NCI-H2107 treated with DMSO at 0.1 percent for 48 hours (cell line): ENCODE measurements around the gene RAB11A.

Experiments
- DNase-seq: peaks from one replicate; lab custom pipeline; 2025; ENCODE audit not compliant: unreplicated experiment; lab: John Stamatoyannopoulos, UW

The RAB11A gene

GRCh38 chr15:65916041-65916663 lies 46.9 kb downstream of the RAB11A start:
- DNase-seq, result no peak

- peak; percentile 12 for DNase-seq
Measured at GRCh38 chr15:65916664-65917406, 47.5 kb downstream of the RAB11A start.

DNA sequence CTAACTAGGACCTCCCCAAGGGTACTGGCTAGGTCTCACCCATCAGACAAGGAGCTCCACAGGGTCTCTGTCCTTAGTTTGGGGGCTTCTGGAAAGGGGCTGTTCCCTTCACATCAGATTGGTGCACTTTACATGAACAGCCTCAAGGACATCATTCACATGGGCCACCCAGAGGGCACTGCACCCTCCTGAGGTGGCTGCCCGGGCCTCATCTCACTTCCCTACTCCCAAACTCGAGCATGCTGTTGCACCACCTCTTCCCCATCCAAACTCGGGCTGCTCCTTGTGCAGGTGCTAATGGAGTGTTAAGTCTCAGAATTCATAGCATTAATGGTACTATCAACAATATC lies 48.1 kb downstream of the RAB11A start:
- DNase-seq, result no peak

GRCh38 chr15:65917936-65918335 lies 48.6 kb downstream of the RAB11A start:
- DNase-seq, result no peak

DNA sequence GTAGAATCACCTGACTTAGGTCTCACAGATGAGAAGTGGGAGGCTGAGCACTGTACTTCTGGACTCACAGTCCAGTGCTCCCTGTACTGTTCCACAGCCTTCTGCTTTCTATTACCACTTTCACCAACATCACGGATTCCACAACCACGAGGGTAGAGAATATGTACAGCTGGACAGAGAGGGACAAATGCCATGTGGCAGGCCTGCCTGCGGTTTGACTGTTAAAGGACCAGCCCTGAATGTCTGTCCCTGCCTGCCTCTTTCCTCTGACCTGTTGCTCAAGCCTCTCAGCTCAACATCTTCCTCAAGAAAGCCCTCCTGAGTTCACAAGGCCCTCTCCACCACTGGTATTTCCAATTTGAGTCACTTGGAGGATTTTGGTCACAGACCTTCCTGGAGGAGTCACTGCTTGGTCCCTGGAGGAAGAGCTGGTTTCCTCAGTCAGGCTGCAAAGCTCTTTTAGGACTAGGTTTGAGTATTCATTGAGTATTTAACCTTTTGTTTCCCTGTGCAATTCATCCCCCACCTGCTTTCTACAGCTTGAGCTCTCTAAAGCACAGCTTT lies 49.1 kb downstream of the RAB11A start:
- DNase-seq, result no peak

- DNase-seq, result no peak
Measured at GRCh38 chr15:65918945-65919344, 49.7 kb downstream of the RAB11A start.

DNA sequence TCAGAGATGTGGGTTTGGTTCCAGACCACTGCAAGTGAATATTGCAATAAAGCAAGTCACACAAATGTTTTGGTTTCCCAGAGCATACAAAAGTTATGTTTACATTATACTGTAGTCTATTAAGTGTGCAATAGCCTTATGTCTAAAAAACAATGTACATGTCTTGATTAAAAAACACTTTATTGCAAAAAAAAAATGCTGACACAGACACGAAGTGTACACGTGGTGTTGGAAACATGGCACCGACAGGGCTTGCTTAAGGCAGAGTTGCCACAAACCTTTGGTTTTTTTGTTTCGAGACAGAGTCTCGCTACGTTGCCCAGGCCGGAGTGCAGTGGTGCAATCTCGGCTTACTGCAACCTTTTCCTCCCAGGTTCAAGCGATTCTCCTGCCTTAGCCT lies 50.1 kb downstream of the RAB11A start:
- no peak for DNase-seq

DNA sequence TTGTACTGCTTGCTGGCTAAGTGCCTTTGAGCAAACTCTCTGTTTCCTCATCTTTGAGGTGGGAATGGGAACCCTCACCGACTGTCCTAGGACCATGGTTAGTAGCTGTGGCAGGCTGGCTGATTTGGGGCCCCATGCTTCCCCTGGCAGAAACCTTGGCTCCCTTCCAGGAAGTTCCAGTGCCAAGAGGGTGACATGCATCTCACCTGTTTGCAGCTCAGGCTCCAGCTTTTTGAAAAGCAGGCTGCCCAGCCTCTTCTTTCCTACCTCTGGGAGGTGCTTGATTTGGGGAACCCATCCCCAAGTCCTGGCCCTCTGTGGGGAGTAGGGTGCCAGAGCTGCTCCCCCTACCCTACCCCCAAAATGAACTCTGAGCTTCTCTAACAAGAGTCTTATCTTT lies 50.8 kb downstream of the RAB11A start:
- DNase-seq, result no peak

GRCh38 chr15:65920825-65921309 lies 51.6 kb downstream of the RAB11A start:
- no peak for DNase-seq

GRCh38 chr15:65921780-65922179 lies 52.5 kb downstream of the RAB11A start:
- DNase-seq, result no peak

- DNase-seq, result no peak
Measured at GRCh38 chr15:65922621-65923020, 53.3 kb downstream of the RAB11A start.

DNA sequence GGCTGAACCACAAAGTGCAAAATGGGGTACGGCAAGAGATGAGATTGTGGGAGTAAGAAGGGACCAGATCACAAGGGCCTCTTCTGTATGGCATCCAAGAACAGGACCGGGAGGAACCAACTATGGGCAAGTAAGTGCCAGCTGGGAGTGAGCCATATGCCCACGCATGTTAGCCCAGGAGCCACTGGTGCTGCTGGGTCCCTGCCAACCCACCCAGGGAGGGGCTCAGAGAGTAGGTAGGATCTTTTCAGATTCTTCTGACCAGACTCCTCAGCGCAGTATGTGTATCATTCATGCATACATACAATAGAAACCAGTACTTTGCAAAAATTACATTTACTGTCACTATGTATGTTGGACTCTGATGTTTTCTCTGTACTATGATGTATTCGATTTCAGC lies 54.0 kb downstream of the RAB11A start:
- no peak for DNase-seq

DNA sequence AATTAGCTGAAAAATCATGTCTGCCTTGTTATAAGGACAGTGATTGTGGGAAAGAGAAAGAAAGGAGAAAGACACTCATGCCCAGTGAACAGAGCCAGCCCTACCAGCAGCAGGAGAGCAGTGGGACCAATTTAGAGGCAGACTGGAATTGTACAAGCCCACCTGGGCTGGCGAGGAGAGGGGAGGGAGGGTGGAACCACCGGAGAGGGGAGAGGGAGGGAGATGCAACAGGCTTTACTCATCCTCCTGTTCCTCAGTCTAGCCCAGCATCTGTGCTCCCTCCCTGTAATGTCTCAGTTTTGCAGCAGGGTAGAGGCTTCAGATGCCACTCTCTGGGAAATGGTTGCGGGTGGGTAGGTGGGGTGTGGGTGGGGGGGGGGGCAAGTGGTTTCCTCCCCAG lies 54.7 kb downstream of the RAB11A start:
- DNase-seq, result no peak

DNA sequence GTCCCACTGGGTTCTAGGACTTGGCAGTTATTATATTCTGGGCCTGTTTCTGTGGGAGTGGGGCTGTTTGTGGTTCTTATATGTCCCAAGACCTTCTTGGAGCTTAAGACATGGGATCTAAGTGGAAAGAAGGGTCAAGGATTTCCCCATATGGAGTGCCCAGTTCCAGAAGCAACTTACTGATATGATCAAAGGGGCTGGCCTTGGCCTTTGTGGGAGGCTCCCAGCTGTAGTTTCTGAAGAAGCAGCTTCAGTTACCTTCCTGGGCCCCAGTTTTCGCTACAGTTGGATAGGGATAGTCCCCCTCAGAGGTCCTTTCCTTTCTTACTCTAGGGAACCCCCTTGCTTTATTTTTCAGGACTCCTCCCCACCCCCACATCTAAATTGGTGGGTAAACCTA lies 56.0 kb downstream of the RAB11A start:
- DNase-seq, result no peak

- no peak for DNase-seq
Measured at GRCh38 chr15:65926459-65926858, 57.2 kb downstream of the RAB11A start.

DNA sequence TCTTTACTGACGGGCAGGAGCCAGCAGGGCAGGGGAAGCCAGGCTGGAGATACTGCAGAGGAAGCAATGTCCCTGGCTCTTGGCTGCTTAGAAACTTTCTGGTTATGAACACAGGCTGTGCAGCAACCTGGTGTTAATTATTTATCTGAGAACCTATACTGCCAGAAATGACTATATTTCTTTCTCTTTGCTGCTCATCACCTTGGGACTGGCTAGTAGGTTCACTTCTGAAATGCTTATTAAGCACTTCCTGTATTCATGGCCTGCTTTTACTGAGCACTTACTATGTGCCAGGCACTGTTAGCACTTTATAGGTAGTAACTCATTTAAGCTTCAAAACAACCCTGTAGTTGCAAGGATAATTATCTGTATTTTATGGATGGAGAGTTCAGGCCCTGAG lies 57.6 kb downstream of the RAB11A start:
- no peak for DNase-seq

DNA sequence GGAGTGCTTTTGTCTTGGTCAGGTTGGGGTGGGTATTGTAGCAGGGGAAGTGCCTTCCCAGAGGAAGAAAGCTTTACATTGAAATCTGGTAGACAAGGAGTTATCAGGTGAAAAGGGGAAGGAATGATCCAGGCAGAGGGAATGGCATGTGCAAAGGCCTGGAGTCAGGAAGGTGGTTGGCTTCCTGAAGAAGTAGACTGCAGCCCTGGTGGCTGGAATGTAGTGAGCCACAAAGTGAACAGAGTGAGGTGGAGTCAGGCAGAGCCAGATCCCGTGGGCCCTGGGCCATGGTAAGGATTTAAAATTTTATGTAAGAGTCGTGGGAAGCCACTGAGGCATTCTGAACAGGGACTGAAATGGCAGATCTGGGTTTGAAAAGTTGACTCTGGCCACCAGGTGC lies 58.3 kb downstream of the RAB11A start:
- no peak for DNase-seq

DNA sequence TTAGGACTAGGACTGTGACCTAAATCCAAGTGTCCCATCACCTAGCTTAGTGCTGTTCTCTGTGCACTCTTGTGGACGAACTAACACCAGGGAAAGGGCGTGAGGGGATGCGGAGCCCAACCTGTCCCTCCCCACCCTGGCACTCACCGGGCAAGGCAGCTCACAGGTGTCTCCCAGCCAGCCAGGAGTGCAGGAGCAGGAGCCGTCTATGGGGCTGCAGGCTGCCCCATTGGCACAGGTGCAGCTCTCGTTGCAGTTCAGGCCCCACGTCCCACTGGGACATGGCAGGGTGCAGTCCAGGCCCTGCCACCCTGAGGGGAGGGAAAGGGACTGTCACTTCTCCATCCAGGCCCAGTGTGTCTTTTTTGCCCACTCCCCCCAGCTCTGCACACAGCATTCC lies 60.3 kb downstream of the RAB11A start:
- no peak for DNase-seq

DNA sequence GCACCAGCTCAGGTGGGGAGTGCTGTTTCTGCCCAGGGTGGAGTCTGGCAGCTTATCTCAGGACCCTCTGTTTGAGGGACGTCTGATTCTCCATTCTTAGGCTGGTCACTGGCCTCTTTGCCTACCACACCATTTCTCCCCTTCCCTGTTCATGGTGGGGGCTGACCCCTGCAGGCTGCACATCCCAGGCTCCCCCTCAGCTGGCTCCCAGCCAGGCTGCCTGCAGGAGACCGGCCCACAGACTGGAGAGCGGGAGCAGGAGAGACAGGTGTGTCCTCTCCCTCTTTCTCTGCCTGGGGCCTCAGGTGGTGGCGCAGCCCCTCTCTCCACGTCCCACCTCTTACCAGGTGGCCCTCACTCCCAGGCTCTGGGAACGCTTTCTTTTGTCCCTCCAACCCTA lies 60.8 kb downstream of the RAB11A start:
- DNase-seq, result peak; percentile 84

DNA sequence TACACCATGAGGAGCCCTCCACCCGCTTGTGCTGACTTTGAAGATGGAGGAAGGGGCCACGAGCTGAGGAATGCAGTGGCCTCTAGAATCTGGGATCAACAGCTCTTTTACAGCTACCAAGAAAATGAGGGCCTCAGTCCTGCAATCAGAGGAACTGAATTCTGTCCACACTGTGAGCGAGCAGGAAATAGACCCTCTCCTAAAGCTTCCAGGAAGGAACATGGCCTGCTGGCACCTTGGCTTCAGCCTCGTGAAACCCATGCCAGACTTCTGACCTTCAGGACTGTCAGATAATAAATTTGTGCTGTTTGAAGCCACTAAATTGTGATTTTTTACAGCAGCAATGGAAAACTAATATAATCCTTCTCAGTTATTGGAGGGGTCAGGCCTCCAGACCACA lies 61.9 kb downstream of the RAB11A start:
- DNase-seq, result no peak

GRCh38 chr15:65935391-65935790 lies 66.1 kb downstream of the RAB11A start:
- DNase-seq, result no peak

DNA sequence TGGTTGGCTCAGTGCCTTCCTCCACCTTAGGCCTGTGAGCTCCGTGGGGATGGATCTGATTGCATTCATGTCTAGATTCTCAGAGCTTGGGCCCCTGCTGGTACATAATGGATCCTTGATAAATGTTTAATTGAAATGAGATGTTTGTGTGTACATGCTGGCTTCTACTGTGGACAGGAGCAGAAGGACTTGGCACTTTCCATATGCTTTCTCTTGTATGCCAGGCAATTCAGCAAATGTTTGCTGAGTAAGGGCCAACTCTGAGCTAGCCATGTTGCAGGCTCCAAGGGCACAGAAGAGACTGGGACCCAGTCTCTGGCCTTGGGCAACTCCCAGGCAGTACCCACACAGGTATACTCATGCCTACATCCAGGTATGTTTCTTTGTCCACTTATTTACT lies 67.0 kb downstream of the RAB11A start:
- no peak for DNase-seq

DNA sequence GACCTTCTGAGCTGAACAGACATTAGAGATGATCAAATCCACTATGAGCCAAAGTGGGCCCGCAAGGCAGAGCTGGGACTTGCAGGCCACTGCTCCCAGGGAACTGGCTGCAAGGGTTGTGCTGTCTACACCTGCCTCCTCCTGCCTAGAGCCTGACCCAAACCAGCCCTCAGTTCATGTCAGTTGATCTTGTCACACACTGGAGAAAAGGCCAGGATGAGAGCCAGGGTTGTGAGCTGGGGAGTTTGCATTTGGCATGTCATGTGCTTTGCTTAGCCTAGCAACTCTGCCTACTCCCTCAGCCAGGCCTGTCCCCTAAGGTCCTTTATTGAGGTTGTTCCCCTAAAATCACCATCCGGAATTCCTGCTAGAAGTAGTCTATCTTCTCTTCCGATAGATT lies 67.8 kb downstream of the RAB11A start:
- DNase-seq, result no peak
